GM23338 (cell line): ENCODE data around the gene GIPC2.

Experiments
- CREB1 ChIP-seq: fragments of 250-450 bp; sonication (Bioruptor Pico); IDR thresholded peaks from 2 replicates; pipeline ENCODE4 v1.5.0; 2020; ENCODE audit warnings: low read depth, mild to moderate bottlenecking, moderate library complexity
- ETS1 ChIP-seq: IDR thresholded peaks from 2 replicates; pipeline ENCODE4 v1.6.1; 2016; ENCODE audit warnings: antibody characterized with exemption
- EZH2 ChIP-seq: fragments of 200-600 bp; sonication (generic); IDR thresholded peaks from one replicate; pipeline ENCODE4 v1.8.0; 2017; ENCODE audit warnings: antibody characterized with exemption, mild to moderate bottlenecking, low read depth; ENCODE audit not compliant: unreplicated experiment
- EZH2phosphoT487 ChIP-seq: fragments of 200-600 bp; sonication (generic); IDR thresholded peaks from one replicate; pipeline ENCODE4 v1.8.1; 2018; ENCODE audit warnings: antibody characterized with exemption; ENCODE audit not compliant: unreplicated experiment
- JUNB ChIP-seq: IDR thresholded peaks from one replicate; pipeline ENCODE4 v1.6.1; 2016; ENCODE audit warnings: antibody characterized with exemption; ENCODE audit not compliant: unreplicated experiment
- NANOG ChIP-seq: IDR thresholded peaks from 2 replicates; pipeline ENCODE4 v1.6.1; 2016; ENCODE audit warnings: antibody characterized with exemption, borderline replicate concordance
- POLR2AphosphoS5 ChIP-seq: IDR thresholded peaks from 2 replicates; pipeline ENCODE4 v1.6.1; 2016; ENCODE audit warnings: antibody characterized with exemption, low read depth
- STAT1 ChIP-seq: IDR thresholded peaks from one replicate; pipeline ENCODE4 v1.6.1; 2016; ENCODE audit warnings: antibody characterized with exemption; ENCODE audit not compliant: unreplicated experiment
- ZNF114 ChIP-seq: fragments of 250-450 bp; sonication (Bioruptor Pico); IDR thresholded peaks from 2 replicates; pipeline ENCODE4 v1.5.0; 2020; ENCODE audit warnings: mild to moderate bottlenecking, moderate library complexity
- ZNF331 ChIP-seq: fragments of 250-450 bp; sonication (Bioruptor Pico); IDR thresholded peaks from 2 replicates; pipeline ENCODE4 v1.5.0; 2020; ENCODE audit warnings: low read depth, mild to moderate bottlenecking, moderate library complexity
- ZNF462 ChIP-seq: fragments of 250-450 bp; sonication (Bioruptor Pico); IDR thresholded peaks from 2 replicates; pipeline ENCODE4 v1.5.0; 2020; ENCODE audit warnings: mild to moderate bottlenecking, moderate library complexity
- TF ChIP-seq, protein P1 (sequence below), 2 experiments: fragments of 200-600 bp in 1 of 2; sonication (generic) in 1 of 2; conservative IDR thresholded peaks; 2 replicates each; pipeline versions ENCODE4 v1.5.1 to v1.6.1; 2016 to 2017; ENCODE audit warnings: antibody characterized with exemption in 2 of 2, low read depth in 2 of 2, mild to moderate bottlenecking in 2 of 2, moderate library complexity in 1 of 2
- TF ChIP-seq, protein P2 (sequence below): IDR thresholded peaks from one replicate; pipeline ENCODE4 v1.6.1; 2018; ENCODE audit warnings: antibody characterized with exemption; ENCODE audit not compliant: unreplicated experiment

DNA sequence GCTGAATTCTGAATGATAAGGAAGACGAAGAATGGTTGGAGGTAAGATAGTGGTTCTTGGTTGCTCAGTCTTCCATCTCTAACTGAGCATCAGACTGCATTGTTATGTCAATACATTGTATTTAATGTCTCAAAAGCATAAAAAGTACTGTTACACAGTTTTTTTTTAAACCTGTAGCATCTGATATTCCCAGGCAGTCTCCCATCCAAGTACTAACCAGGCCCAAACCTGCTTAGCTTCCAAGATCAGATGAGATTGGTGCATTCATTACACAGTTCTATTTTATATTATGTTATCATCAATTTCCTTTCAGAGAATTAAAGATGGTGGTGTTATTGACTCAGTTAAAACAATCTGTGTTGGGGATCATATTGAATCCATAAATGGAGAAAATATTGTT is 48.9 kb downstream of the GIPC2 start:
- TF ChIP-seq, protein P1, sequence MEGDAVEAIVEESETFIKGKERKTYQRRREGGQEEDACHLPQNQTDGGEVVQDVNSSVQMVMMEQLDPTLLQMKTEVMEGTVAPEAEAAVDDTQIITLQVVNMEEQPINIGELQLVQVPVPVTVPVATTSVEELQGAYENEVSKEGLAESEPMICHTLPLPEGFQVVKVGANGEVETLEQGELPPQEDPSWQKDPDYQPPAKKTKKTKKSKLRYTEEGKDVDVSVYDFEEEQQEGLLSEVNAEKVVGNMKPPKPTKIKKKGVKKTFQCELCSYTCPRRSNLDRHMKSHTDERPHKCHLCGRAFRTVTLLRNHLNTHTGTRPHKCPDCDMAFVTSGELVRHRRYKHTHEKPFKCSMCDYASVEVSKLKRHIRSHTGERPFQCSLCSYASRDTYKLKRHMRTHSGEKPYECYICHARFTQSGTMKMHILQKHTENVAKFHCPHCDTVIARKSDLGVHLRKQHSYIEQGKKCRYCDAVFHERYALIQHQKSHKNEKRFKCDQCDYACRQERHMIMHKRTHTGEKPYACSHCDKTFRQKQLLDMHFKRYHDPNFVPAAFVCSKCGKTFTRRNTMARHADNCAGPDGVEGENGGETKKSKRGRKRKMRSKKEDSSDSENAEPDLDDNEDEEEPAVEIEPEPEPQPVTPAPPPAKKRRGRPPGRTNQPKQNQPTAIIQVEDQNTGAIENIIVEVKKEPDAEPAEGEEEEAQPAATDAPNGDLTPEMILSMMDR (conservative IDR thresholded peaks at IDR 0.05; ENCODE audit: low read depth in 2 of 2), result no peak
- no peak for TF ChIP-seq POLR2AphosphoS5
- no peak for TF ChIP-seq EZH2
- TF ChIP-seq EZH2phosphoT487, result no peak
- TF ChIP-seq, protein P2, sequence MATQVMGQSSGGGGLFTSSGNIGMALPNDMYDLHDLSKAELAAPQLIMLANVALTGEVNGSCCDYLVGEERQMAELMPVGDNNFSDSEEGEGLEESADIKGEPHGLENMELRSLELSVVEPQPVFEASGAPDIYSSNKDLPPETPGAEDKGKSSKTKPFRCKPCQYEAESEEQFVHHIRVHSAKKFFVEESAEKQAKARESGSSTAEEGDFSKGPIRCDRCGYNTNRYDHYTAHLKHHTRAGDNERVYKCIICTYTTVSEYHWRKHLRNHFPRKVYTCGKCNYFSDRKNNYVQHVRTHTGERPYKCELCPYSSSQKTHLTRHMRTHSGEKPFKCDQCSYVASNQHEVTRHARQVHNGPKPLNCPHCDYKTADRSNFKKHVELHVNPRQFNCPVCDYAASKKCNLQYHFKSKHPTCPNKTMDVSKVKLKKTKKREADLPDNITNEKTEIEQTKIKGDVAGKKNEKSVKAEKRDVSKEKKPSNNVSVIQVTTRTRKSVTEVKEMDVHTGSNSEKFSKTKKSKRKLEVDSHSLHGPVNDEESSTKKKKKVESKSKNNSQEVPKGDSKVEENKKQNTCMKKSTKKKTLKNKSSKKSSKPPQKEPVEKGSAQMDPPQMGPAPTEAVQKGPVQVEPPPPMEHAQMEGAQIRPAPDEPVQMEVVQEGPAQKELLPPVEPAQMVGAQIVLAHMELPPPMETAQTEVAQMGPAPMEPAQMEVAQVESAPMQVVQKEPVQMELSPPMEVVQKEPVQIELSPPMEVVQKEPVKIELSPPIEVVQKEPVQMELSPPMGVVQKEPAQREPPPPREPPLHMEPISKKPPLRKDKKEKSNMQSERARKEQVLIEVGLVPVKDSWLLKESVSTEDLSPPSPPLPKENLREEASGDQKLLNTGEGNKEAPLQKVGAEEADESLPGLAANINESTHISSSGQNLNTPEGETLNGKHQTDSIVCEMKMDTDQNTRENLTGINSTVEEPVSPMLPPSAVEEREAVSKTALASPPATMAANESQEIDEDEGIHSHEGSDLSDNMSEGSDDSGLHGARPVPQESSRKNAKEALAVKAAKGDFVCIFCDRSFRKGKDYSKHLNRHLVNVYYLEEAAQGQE, result no peak
- TF ChIP-seq STAT1, result no peak
- no peak for TF ChIP-seq JUNB
- TF ChIP-seq ETS1, result no peak
- no peak for TF ChIP-seq CREB1 (CRISPR knock-in tag)
- TF ChIP-seq ZNF331 (CRISPR knock-in tag), result no peak
- TF ChIP-seq ZNF462 (CRISPR knock-in tag), result no peak
- no peak for TF ChIP-seq NANOG
- TF ChIP-seq ZNF114 (CRISPR knock-in tag), result no peak
